Measurements from ENCODE around the gene ROR1. TPM values are rescaled to one million over a fixed set of nuclear protein-coding genes. Genes with fewer than 3 reads are reported as not detected.

Gene ROR1
- total RNA-seq, 2 experiments from 2014 or later, result not detected

DNA sequence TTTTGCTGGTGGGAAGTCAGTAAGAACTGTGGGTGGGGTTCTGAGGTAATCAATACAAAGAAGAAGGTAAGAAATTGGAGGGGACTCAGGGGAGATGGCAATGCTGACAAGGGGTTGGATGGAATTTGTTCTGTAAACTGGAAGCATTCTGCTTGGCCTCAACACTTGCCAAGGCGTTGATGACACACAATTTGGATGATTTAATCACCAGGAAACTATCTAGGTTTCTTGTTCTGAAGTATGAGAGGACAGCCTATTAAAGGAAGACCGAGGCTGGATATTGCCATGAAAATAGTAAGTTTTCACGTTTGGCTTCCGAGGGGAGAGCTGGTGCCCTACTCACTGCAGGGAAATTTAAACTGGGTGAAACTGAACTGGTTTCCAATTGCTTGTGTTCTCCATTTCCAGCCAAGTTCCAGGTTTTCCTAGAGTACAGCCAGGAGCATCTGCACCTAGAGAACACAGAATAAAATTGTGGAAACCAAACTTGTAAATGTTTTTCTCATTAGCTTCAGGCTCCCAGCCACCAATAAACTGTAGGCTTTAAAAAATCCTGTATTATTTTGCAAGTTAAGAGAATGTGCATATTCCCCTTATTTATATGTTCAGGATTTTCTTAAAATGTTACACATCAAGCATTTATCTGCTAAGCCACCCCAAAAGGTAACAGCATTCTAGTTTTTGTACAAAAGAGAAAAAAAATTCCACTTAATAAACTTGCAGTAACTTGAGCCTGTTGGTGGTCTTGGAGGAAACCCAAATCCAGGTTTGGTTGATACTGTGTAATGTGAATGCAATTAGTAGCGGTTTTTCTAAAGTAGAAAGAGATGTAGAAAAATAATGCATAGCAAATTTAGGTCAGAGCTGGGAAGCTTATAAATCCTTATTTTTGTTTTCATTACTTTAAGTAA, 53.8 kb downstream of the ROR1 start:
- no peaks in the 10 kb centered on the region for H3K36me3 Mint-ChIP-seq (ENCODE audit: low read depth)
- POLR2A ChIA-PET, result no interaction called here

DNA sequence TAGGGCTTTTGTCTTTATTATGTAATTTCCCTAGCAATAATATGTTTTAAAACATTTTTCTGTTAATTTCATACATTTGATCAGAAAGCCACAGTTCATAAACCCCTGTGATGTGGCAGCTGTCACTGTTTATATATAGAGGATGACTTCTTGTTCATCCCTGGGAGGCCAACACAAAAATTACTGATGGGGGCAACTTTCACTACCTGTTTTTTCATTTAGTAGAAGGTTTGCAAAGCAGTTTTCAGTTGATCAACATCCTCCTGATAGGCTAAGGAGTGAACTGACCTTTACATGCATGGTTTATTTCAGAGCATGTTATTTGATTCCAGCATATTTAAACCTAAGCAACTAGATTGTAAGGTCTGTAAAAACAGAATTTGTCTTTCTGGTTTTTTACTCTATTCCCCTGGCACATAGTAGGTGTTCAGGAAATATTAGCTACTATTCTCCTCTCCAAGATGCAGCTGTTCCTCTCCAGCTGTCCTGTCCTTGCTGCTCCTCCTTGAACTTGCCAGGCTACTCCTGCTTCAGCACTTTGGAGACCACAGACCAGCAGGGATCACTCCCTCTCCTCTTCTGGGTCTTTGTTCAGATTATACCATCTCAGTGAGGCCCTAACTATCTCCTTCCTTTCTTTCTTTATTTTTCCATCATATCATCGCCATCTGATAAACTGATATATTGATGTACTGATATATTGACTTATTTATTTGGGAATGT, 54.7 kb downstream of the ROR1 start:
- CTCF ChIA-PET, result no interaction called here
- no peak overlapping the region for H3K27ac Mint-ChIP-seq

More for the DNA sequence above, 53.8 kb downstream of the ROR1 start:
- no peaks in the 10 kb centered on the region for H3K4me1 Mint-ChIP-seq (ENCODE audit: low read depth)
- ATAC-seq (no peak), DNase-seq (no peak)
- no peaks in the 10 kb centered on the region for H3K9me3 Mint-ChIP-seq
- no peak overlapping the region for H3K4me3 Mint-ChIP-seq
- intact Hi-C loops (cut with micrococcal nuclease), result no loop called here
- H3K27ac Mint-ChIP-seq, result no peak overlapping the region
- H3K27me3 Mint-ChIP-seq, result peaks cover 3% of the 10 kb centered on the region
- TF ChIP-seq, protein P1, sequence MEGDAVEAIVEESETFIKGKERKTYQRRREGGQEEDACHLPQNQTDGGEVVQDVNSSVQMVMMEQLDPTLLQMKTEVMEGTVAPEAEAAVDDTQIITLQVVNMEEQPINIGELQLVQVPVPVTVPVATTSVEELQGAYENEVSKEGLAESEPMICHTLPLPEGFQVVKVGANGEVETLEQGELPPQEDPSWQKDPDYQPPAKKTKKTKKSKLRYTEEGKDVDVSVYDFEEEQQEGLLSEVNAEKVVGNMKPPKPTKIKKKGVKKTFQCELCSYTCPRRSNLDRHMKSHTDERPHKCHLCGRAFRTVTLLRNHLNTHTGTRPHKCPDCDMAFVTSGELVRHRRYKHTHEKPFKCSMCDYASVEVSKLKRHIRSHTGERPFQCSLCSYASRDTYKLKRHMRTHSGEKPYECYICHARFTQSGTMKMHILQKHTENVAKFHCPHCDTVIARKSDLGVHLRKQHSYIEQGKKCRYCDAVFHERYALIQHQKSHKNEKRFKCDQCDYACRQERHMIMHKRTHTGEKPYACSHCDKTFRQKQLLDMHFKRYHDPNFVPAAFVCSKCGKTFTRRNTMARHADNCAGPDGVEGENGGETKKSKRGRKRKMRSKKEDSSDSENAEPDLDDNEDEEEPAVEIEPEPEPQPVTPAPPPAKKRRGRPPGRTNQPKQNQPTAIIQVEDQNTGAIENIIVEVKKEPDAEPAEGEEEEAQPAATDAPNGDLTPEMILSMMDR (IDR thresholded peaks at IDR 0.05), result no peak
- CTCF ChIA-PET, result no interaction called here

DNA sequence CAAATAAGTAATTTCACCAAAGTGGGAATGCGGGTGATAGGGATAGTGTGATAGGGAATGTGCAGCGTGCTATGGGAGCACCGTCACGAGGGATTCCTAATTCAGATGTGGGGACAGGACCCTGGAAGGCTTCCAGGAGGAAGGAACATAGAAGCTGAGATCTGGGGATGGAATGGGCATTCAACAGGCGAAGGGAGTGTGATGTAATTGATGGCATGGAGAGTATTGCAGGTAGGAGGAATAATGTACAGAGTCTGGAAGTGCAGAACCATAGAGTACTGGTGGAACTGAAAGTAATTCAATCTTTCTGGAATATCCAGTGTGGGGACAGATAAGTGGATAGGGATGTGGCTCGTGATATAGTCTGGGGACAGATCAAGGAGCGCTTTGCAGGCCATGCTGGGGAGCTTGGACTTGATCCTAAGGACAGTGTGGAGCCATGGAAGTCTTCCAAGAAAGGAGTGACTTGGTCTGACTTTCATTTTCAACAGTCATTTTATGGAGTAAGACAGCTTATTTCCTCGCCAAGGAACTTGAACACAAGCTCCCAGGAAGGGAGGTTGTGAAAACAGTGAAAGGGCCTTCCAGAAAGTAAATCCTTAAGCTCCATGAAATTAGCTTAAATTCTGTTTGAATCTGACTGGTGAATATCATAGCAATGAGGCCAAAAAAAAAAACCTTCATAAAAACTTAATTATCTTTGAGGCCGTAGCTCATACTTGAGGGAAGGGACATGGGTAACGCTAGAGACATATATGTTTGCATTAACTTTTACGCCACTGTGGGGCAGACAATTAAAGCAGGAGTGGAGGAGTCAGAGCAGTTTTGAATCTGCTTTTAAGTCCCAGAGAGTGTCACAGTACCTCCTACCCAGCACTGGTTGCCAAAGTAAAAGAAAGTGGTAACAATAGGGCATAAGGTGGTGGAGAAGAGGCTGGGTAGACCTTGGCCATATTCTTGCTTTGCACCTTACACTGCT, 55.8 kb downstream of the ROR1 start:
- Mint-ChIP-seq H3K27me3 (peaks cover 2% of the 10 kb centered on the region), H3K36me3 (ENCODE audit: low read depth) (no peaks in the 10 kb centered on the region), H3K4me3 (no peak overlapping the region), H3K4me1 (ENCODE audit: low read depth) (no peaks in the 10 kb centered on the region), H3K9me3 (no peaks in the 10 kb centered on the region), H3K27ac (no peak overlapping the region)
- DNase-seq (no peak), ATAC-seq (no peak)
- TF ChIP-seq, protein P1 (IDR thresholded peaks at IDR 0.05), result no peak
- intact Hi-C loops (cut with micrococcal nuclease), result no loop called here
- ChIA-PET CTCF (no interaction called here), POLR2A (no interaction called here)

More for the DNA sequence above, 54.7 kb downstream of the ROR1 start:
- no peak for DNase-seq
- ATAC-seq, result no peak
- POLR2A ChIA-PET, result no interaction called here
- H3K27me3 Mint-ChIP-seq, result peaks cover 2% of the 10 kb centered on the region
- TF ChIP-seq, protein P1 (IDR thresholded peaks at IDR 0.05), result no peak
- H3K36me3 Mint-ChIP-seq (ENCODE audit: low read depth), result no peaks in the 10 kb centered on the region
- no peak overlapping the region for H3K4me3 Mint-ChIP-seq
- H3K9me3 Mint-ChIP-seq, result no peaks in the 10 kb centered on the region
- no peaks in the 10 kb centered on the region for H3K4me1 Mint-ChIP-seq (ENCODE audit: low read depth)
- intact Hi-C loops (cut with micrococcal nuclease), result no loop called here

DNA sequence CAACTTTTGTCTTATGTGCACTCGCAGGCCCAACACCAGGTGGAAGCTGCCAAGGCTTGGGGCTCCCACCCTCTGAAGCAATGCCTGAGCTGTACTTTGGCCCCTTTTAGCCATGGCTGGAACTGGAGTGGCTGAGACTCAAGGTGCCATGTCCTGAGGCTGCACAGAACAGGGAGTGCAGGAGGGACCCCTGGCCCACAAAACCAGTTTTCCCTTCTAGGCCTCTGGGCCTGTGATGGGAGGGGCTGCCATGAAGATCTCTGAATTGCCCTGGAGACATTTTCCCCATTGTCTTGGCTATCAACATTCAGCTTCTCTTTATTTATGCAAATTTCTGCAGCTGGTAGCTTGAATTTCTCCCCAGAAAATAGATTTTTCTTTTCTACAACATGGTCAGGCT, 57.6 kb downstream of the ROR1 start:
- CTCF ChIA-PET, result no interaction called here
- Mint-ChIP-seq H3K9me3 (no peaks in the 10 kb centered on the region), H3K36me3 (ENCODE audit: low read depth) (no peaks in the 10 kb centered on the region), H3K27ac (no peak overlapping the region), H3K27me3 (peaks cover 2% of the 10 kb centered on the region), H3K4me1 (ENCODE audit: low read depth) (no peaks in the 10 kb centered on the region), H3K4me3 (no peak overlapping the region)
- intact Hi-C loops (cut with micrococcal nuclease), result no loop called here
- ATAC-seq, result no peak
- DNase-seq, result no peak
- TF ChIP-seq, protein P1 (IDR thresholded peaks at IDR 0.05), result no peak
- POLR2A ChIA-PET, result no interaction called here

Measured in activated CD8-positive, alpha-beta T cell treated with anti-CD3 and anti-CD28 coated beads for 36 hours (primary cell).